ENCODE data around the gene SLC45A1.
"Not testable (repeated sequence)": the region's sequence is repeated elsewhere in the genome, so short reads cannot be mapped to it uniquely, and the experiment has no call there.

The SLC45A1 gene

DNA sequence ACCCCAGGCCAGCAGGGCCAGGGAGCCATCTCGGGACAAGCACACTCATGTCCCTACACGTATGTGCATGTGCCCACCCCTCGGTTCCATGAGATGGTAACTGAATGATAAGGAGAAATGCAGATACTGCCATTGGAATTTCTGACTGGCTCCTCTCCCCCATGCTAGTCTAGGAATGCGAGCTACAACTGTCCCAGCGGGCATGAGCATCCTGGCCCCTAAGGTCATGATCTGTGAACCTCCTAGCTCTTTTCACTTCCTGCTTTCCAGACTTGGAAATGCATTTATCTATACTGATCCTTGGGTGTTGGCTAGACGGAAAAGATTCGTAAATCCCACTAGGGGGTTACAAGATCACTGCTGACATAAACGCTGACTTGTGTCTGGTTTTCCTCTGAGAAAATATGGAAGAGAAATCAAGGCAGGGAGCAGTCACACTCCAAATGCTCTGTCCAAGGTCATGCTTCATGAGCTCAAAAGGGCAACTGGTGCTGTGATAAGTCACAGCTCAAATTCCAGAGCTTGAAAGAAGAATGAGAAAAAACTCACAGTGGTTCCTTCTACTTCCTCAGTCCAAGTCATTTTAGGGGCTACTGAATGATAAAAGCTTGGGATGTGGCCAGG lies 49.8 kb downstream of the SLC45A1 start:
- no peak for DNase-seq (ENCODE audit: low read depth)

DNA sequence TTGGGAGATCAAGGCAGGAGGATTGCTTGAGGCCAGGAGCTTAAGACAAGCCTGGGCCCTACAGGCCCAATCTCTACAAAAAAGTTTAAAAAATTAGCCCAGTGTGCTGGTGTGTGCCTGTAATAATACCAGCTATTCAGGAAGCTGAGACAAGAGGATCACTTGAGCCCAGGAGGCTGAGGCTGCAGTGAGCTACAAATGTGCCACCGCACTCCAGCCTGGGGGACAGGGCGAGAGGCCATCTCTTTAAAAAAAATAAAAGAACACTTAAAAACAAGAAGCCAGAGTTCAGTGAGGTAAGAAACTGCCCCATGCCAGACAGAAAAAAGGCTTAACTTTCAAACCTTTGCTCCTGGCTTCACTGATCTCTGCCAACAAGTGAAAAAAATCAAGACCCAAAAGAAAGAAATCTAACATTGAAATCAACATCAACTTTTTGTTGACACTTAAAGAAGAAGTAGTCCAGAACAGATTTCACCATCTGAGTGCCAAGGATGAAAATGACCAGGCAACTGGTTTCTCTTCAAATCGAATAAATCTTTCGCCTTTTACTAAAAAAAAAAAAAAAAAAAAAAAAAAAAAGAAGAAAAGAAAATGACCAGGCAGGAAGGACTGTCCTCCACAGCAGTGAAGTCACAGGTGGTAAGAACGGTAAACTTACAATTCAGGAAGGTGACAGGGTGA lies 51.2 kb downstream of the SLC45A1 start:
- no peak for DNase-seq (ENCODE audit: low read depth)

DNA sequence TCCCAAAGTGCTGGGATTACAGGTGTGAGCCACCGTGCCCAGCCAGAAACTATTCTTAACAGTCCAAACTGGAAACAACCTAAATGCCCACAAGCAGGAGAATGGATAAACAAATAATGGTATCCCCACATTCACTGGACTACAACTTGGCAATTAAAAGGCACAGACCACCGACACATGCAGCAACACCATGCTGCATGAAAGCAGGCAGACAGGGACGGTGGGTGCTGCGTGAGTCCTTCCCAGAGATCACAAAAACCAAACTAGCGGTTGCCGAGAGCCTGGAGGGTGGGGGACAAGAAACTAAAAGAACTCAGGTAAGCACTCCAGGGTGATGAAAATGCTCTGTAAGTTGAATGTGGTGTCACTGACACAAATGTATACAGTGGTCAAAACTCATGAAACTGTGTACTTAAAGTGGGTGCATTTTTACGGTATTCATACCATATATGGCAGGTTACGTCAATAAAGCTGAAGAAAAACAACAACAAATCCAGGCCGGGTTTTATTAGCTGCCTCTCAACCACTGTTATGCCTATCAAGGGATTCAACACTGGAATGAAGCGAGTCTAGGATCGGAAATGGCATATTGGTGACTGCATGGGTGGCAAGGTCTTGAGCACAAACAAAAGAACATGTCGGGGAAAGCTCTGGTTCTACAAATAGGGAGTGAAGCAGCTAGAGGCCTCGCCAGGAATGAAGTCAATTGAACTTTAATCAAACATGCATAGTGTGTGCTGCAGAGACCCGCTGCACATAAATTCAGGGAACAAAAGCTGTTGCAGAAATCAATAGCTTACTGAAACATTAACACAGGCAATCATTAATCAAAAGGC lies 52.4 kb downstream of the SLC45A1 start:
- no peak for DNase-seq (ENCODE audit: low read depth)

DNA sequence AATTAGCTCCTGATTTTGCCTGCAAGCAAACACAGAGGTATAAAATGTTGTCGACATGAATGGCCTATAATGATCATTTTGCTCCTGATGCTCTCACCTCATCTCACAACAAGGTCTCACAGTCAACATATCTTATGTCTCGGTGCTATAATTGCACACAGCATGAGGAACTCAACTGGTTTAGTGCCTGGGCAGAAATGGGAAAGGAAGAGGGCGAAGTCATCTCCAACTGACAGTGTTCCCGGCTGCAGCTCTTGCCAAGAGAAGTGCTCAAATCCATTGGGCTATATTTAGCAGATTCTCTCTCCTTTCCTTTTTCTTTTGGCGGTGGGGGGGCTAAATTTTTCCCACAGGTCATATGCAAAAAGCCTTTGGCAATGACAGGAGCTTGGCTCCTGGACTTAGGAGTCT lies 53.0 kb downstream of the SLC45A1 start:
- no peak for DNase-seq (ENCODE audit: low read depth)

DNA sequence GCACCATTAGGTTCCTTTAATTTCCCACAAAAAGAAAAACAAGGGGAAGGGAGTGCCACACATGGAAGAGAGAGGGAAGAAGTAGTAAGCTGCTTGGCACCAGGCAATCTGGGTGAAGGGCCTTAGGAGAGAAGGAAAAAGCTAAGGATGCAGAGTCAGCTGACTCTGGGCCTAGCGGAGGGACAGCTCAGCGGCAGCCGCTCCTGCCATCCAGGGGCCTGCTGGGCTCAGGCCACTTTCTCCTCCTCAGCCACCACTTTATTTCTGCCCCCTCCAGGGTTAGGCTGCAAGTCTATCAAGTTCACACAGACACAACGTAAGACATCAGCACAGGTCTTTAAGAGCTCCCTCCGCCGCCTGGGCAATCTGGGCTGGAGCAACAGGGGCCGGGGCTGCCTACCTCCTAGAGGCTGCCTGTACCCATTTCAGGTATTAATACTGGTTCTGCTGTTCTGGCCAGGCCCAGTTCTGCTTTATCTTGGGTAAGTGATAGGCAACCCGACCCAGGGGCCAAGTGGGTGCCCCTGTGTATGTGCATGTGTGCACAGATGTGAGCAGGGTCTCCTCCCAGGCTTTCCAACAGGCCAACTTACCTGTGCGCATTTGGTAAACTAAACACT lies 53.6 kb downstream of the SLC45A1 start:
- no peak for DNase-seq (ENCODE audit: low read depth)

DNA sequence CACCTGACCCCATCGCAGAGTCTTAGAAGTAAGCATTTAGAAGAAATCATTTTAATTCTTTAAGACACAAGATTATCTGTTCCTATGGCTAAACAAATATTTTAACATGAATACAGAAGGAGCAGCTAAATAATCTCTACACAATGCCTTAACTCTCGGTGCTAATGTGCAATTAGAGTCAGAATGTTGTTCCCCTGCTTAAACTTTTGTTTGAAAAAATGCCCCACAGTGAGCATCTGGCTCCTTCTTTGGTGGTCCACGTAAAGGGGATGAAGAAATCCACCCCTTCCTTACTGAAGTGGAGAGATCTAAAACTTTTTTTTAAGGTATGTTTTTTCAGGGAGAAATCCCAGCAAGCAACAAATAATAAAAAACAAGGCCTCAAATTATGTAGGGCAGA lies 55.2 kb downstream of the SLC45A1 start:
- no peak for DNase-seq (ENCODE audit: low read depth)

DNA sequence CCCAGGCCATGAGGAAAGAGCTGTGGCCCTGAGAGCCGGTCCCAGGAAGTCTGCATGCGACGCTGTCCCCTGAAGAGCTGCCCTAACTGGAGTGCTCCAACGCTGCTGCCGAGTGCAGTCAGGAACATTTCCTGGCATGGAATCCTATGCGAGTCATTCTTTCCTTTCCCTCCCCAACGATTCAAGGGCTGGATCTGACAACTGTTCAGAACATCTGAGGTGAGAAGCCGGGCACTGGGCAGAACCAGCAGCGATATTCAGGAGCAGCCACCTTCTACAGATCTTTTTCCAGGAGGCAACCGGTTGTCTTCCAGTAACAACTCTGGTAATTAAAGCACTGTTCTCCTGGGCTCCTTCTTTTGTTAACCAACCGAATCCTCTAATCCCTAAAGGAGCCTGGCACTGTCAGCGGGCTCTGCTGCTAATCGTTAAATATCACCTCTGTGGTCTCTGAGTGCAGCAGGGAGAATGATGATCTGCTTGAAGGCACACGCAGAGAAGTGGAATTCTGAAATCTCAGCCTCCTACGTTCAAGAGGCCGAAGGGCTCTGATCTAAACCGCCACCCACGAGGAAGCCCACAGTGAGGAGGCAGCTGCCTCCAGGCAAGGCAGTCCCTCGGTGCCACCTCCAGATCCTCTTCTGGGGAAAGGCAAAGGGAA lies 55.8 kb downstream of the SLC45A1 start:
- DNase-seq (ENCODE audit: low read depth), result peak; percentile 60

DNA sequence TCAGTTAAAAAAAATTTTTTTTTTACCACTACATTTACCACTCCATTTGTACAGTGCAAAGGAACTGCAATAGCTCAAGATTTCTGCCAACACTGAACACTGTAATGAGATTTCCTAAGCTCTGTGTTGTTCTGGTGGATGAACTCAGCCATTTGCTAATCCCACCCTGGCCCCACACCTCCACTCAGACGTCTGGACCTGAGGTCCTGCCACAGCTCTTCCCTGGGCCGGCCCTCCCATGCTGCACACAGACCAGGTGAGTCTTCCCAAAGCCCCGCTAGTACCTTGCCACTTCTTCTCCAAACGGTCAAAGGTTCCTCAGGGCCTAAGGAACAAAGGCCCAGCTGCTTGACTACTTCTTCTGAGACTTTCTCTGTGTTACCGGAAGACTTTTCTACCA lies 56.4 kb downstream of the SLC45A1 start:
- no peak for DNase-seq (ENCODE audit: low read depth)

DNA sequence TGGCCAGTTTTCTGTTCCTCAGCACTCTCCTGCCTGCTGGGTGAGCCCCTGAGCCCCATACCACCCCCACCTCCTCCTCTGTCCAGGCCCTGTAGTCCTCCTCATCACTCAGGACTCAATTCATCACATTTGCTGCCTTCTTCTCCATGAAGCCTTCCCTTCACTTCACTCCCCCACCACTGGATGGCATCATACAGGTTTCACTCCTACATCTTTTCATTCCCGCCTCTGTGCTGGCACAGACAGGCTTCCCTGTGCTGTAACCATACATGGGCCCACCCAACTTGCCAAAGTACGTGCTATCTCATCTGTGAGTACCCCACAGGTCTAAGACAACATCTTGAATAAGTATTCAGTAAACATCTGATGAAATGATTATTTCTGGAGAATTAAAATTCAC lies 56.9 kb downstream of the SLC45A1 start:
- DNase-seq (ENCODE audit: low read depth), result peak; percentile 66

DNA sequence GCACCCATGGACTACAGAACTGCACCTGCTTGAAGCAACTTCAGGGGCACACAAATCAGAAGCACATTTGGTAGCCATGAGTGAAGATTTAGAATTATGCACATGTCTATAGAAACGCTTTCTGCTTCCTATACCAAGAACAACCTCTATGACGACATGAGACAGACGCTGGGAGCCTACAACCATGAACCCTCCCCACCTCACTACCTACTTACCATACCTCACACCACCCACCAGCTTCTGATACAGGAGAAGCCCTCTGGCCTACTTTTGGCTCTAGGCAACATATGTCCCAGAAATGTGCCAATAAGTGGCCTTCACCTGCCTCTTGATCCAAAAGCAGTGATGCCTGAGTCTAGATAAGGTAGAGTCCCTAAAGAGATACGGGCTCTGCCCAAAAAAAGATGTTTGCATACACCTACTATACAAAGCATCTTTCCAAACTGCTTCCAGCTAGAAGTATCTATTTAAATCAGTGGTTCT lies 58.5 kb downstream of the SLC45A1 start:
- no peak for DNase-seq (ENCODE audit: low read depth)

DNA sequence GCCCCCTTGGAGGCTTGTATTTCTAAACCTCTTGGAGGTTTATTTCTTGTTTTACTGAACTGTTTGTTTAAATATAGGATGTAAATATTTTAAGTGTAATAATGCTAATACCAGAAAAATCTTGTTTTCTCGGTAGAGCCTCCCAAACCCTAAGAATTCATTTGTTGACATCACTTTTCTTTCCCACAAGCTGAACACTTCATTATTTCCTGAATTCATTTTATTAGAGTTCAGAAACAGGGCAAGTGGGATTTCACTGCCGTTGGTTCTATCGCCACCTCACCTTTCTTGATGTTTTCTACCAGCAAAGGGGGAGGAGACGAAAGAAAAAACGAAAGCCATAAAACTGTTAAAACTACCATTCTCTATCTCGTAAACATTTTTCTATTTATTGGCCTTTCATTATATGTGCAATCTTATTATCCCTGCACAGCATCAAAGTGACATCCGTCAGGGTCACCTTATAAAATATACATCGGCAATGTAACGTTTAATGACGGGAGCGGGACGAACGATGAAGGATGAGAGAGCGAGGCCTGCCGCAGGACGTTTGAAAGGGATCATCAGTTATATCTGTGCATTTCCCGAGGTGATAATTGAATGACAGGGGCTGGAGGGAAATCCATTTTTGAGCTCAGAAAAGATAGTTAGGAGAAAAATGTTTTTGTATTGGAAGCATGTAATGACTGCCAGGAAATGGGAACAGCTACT lies 59.5 kb downstream of the SLC45A1 start:
- no peak for DNase-seq (ENCODE audit: low read depth)

DNA sequence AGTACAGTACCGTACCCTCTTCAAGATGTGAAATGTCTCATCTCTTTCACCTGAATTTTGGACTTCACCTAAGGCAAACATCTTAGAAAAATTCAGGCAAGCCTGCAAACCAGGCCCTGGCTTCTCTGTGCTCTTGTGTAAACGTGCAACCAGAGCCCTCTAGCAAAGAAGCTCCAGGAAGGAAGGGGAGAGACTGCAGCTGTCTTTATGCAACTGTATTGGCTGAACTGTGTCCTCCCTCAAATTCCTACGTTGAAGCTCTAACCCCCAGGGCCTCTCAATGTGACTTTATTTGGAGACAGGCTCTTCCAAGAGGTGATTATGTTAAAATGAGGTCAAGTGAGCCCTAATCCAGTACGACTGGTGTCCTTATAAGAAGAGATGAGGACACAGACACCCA lies 60.3 kb downstream of the SLC45A1 start:
- no peak for DNase-seq (ENCODE audit: low read depth)

DNA sequence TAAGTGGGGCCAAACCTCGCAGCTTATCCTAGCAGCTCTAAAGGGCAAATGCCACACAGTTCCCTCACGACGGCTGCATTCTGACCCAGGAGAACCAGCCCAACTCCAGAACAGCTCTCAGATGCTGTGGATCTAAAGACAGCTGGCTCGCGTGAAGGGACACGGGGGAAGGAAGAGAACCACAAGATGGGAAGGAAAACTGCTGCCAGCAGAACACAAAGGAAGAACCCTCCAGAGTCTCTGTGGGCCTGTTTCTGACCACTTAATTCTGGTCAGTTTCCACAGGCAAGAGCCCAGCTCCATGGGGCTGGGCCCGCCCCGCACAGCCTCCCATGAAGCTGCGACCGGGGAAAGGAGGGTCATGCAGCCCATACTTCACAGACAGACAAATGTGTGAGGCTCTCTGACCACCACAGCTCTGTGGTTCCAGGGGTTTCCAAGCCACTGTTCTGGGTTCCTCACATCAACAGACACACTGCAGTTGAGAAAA lies 61.1 kb downstream of the SLC45A1 start:
- no peak for DNase-seq (ENCODE audit: low read depth)

DNA sequence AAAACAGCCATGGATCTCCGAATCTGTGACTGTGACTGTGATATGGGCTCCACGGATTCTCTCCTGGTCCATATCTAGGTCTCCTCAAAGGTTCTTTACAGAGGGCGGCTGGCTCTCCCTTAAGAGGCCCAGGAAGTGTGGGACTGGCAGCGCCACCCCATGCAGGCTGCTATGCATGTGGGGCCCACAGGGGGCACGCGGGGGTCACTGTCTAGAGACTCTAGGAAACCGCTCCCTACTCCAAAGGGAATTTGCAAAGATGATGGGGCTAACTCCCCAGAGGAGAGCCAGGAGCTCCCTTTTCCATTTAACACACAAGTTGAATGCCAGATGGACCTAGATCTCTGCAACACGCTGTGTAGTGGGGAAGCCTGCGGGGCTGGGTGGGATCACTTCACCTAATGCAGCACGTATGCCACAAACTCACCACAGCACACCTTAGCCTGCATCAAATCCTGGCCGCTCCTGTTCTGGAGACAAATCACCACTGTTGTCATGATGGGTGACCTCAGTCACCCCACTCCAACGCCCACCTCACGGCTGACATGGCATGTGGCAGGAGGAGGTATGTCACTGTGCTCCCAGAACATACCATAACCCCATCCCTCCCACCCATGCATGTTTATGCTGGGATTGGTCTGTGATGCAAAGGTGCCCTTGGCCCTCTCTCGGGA lies 61.7 kb downstream of the SLC45A1 start:
- DNase-seq (ENCODE audit: low read depth), result no peak

DNA sequence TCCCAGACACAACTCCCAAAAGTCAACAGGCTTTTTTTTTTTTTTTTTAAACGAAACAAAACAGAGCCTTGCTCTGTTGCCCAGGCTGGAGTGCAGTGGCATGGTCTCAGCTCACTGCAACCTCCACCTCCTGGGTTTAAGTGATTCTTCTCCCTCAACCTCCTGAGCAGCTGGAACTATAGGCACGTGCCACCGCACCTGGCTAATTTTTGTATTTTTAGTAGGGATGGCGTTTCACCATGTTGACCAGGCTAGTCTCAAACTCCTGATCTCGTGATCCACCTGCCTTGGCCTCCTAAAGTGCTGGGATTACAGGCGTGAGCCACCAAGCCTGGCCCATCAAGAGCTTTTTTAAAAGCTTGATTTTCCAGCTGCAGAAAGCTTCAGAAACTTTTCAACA lies 62.4 kb downstream of the SLC45A1 start:
- not testable (repeated sequence) for DNase-seq (ENCODE audit: low read depth)

DNA sequence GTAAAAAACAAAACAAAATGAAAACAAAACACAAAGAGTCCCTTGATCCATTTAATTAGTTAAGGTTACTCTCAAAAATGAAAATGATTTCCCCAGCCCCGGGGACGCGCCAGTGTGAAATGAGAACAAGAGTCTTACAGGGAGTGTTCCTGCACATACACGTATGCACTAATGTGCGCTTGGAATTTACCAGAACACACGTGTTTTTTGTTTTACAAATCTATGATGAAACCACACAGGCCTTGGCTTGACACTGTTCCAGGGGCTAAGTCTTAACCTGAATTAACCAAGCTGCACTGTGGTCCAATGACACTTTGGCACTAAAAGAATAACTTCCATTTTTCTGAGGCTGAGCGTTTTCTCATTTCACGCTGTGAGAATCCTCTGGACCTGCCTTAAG lies 63.7 kb downstream of the SLC45A1 start:
- no peak for DNase-seq (ENCODE audit: low read depth)

DNA sequence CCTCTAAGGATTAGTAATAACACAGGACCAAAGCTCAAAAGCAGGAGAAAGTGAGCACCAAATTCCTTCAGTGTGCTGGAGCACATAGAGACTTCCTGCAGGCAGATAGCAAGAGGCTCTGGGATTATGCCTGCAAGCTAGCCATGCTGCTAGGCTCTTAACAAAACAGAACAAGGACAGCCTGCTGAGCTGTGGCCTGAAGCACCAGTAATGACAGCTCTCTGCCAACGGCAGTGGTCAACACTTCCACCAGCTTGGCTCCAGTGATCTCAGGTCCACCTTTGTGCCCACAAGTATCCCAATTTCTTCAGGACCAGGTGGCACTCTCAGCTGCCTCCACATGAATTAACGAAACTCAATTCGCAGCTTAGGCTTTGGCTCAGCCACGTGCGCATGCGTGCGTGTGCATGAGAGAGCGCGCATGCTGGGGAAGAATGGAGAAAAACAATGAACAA lies 64.2 kb downstream of the SLC45A1 start:
- DNase-seq (ENCODE audit: low read depth), result no peak

DNA sequence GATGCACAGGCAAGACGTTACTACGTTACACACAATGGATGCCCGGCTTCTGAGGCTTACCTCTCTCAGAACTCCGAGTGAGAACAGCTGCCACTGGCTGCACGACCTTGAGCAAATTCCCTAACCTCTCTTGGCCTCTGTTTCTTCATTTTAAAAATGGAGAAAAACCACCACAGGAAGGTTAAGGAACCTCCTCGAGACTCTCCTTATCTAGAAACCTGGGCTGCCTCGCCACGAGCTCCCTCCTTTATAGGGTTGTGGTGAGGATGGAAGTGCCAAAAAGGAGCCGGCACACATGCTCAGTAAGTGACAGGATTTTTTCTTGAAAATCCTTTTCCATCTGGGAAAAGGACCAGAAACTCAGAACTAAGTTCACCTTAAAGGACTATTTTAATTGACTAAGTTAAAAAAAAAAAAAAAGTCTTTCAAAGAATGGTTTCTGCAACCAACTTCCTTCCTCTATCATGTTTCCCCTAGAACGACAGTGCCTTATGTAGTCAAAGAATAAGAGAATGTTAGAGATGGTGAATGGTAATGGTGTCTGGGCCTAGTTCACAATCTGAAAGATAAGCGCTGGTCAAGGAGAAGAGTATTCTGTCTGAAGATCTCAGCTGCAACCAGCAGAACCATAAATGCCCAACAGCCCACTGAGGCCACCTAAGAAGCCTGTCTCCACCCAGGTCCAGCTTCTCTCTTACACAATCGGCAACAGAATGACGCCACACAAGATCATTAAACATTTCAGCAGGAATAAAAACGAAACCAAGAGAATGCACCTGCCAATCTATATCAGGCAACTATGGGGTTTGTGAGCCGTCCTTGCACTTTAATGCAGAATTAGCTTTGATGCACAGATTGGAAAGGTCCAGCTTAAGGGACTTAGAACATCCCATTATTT lies 64.9 kb downstream of the SLC45A1 start:
- no peak for DNase-seq (ENCODE audit: low read depth)

DNA sequence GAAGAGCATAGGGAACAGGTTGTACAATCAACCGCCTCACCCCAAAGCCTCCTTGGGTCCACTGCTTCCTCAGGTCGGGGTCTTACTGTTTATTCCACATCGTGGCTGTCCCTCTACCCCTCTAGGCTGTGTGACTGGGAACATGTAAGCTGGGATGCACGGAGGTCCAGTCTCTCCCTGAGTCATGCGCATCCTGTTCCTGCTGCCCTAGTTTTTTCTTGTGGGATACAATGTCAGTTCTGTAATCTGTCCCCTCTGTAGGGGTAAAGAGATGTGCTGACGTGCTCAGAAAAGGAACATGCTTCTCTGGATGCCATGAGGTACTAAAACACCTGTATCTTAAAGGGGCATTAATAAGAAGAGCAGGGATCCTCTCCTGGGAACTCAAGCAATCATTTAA lies 66.2 kb downstream of the SLC45A1 start:
- DNase-seq (ENCODE audit: low read depth), result peak; percentile 55
